ENCODE measurements around the gene PARVG.

GRCh38 chr22:44166498-44167276 is 14.0 kb upstream of the PARVG start:
- TF ChIP-seq SIX5 (IDR thresholded peaks at IDR 0.05; ENCODE audit: low read depth, low read length): no peak
- TF ChIP-seq CTCF (IDR thresholded peaks at IDR 0.05; ENCODE audit: control extremely low read depth in 1 of 3, insufficient read depth in 1 of 3, low read depth in 1 of 3, low read length in 3 of 3): no peak
- TF ChIP-seq JUND (IDR thresholded peaks at IDR 0.05; ENCODE audit: low read length): no peak
- TF ChIP-seq RFX5 (IDR thresholded peaks at IDR 0.05; ENCODE audit: borderline replicate concordance, low read depth, low read length): no peak
- no peak for TF ChIP-seq HDAC2 (IDR thresholded peaks at IDR 0.05; ENCODE audit: borderline replicate concordance in 1 of 2, low read depth in 2 of 2, low read length in 2 of 2)
- no peak for TF ChIP-seq TAF7 (optimal IDR thresholded peaks at IDR 0.05; ENCODE audit: borderline replicate concordance, low read depth, low read length)
- TF ChIP-seq MAX (IDR thresholded peaks at IDR 0.05): no peak
- no peak for TF ChIP-seq EP300 (IDR thresholded peaks at IDR 0.05; ENCODE audit: borderline replicate concordance in 1 of 2, low read depth in 2 of 2, low read length in 2 of 2)
- no peak for TF ChIP-seq CEBPB (IDR thresholded peaks at IDR 0.05; ENCODE audit: low read depth, low read length)
- no peak for TF ChIP-seq EZH2 (IDR thresholded peaks at IDR 0.05; ENCODE audit: low read depth, low read length, severe bottlenecking)
- TF ChIP-seq YY1 (IDR thresholded peaks at IDR 0.05; ENCODE audit: low read depth, low read length): no peak
- TF ChIP-seq SP4 (IDR thresholded peaks at IDR 0.05; ENCODE audit: low read length): no peak
- TF ChIP-seq GABPA (IDR thresholded peaks at IDR 0.05; ENCODE audit: borderline replicate concordance, insufficient read depth, low read length): no peak
- no peak for TF ChIP-seq ATF3 (IDR thresholded peaks at IDR 0.05; ENCODE audit: insufficient read depth, low read depth, low read length)
